PC-3 (cell line): ENCODE results near the gene COL4A6.

Source experiments
- EZH2 ChIP-seq: fragments of 300-600 bp; sonication (generic); IDR thresholded peaks from one replicate; pipeline ENCODE4 v1.6.1; 2017; ENCODE audit warnings: antibody characterized with exemption, mild to moderate bottlenecking, low read length; ENCODE audit not compliant: unreplicated experiment
- EZH2phosphoT487 ChIP-seq: fragments of 300-600 bp; sonication (generic); IDR thresholded peaks from 2 replicates; pipeline ENCODE4 v1.6.1; 2018; ENCODE audit warnings: mild to moderate bottlenecking, antibody characterized with exemption, low read length, borderline replicate concordance
- TF ChIP-seq, protein P1 (sequence below): fragments of 300-600 bp; sonication (generic); conservative IDR thresholded peaks from 2 replicates; pipeline ENCODE4 v1.5.1; 2017; ENCODE audit warnings: antibody characterized with exemption, low read depth, mild to moderate bottlenecking, low read length

GRCh38 chrX:108235986-108236385 is 202.2 kb downstream of the COL4A6 start:
- TF ChIP-seq, protein P1, sequence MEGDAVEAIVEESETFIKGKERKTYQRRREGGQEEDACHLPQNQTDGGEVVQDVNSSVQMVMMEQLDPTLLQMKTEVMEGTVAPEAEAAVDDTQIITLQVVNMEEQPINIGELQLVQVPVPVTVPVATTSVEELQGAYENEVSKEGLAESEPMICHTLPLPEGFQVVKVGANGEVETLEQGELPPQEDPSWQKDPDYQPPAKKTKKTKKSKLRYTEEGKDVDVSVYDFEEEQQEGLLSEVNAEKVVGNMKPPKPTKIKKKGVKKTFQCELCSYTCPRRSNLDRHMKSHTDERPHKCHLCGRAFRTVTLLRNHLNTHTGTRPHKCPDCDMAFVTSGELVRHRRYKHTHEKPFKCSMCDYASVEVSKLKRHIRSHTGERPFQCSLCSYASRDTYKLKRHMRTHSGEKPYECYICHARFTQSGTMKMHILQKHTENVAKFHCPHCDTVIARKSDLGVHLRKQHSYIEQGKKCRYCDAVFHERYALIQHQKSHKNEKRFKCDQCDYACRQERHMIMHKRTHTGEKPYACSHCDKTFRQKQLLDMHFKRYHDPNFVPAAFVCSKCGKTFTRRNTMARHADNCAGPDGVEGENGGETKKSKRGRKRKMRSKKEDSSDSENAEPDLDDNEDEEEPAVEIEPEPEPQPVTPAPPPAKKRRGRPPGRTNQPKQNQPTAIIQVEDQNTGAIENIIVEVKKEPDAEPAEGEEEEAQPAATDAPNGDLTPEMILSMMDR: no peak
- TF ChIP-seq EZH2 (no peak), EZH2phosphoT487 (no peak)
